Esophagus muscularis mucosa (tissue), 3 donors: ENCODE data around the gene KRTAP19-1.

Source experiments
- CTCF ChIP-seq, 3 experiments: fragments of 200-600 bp in 2 of 3; fragments of 450-650 bp in 1 of 3; sonication (generic) in 2 of 3; IDR thresholded peaks; one replicate each; pipeline ENCODE4 v1.5.1; 2017 to 2019; ENCODE audit warnings: antibody characterized with exemption in 3 of 3, mild to moderate bottlenecking in 2 of 3, moderate library complexity in 1 of 3
- POLR2A ChIP-seq: fragments of 450-650 bp; IDR thresholded peaks from one replicate; pipeline ENCODE4 v1.6.1; 2017; ENCODE audit warnings: antibody characterized with exemption, moderate library complexity, mild to moderate bottlenecking, low read depth

GRCh38 chr21:30479259-30479658 is 908 bp downstream of the KRTAP19-1 start:
- no peak for TF ChIP-seq POLR2A
- TF ChIP-seq CTCF (IDR thresholded peaks at IDR 0.05): no peak
